NK-92 treated with Interleukin-12 subunit alpha and Interleukin-12 subunit beta, amount 100 ng/mL, for 24 hours (cell line): ENCODE results near the gene LRRC23.

Source experiments
- DNase-seq: peaks from one replicate; lab custom pipeline; 2025; lab: John Stamatoyannopoulos, UW

Gene LRRC23

DNA sequence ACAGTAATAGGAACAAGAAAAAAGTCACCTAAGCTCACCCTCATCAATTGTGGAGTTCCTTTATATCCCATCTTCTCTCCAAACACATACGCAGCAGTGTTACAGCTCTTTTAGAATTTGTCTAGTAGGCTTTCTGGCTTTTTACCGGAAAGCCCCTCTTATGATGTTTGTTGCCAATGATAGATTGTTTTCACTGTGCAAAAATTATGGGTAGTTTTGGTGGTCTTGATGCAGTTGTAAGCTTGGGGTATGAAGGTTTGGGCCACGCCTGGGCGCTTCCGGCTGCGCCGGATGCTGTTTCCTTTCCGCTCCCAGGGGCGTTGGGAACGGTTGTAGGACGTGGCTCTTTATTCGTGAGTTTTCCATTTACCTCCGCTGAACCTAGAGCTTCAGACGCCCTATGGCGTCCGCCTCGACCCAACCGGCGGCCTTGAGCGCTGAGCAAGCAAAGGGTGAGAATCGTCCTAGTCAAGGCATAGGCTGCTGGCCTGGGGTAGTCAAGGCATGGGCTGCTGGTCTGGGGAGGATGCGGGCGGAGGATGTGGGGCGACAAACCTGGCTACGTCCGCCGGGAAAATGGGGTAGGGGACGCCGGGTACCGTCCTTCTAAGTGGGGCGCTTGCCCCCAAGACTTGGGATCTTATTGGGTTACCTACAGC is 39.2 kb downstream of the LRRC23 start, which contains the start of the genes C12orf57 and RNU7-1:
Gene C12orf57, plus strand, starts transcription at position 301 of the 659 bp plus-strand sequence. Its CDS starts 100 bp downstream, at position 401.
Gene RNU7-1, plus strand, starts transcription at position 95 of the 659 bp plus-strand sequence.
- DNase-seq, result no peak

DNA sequence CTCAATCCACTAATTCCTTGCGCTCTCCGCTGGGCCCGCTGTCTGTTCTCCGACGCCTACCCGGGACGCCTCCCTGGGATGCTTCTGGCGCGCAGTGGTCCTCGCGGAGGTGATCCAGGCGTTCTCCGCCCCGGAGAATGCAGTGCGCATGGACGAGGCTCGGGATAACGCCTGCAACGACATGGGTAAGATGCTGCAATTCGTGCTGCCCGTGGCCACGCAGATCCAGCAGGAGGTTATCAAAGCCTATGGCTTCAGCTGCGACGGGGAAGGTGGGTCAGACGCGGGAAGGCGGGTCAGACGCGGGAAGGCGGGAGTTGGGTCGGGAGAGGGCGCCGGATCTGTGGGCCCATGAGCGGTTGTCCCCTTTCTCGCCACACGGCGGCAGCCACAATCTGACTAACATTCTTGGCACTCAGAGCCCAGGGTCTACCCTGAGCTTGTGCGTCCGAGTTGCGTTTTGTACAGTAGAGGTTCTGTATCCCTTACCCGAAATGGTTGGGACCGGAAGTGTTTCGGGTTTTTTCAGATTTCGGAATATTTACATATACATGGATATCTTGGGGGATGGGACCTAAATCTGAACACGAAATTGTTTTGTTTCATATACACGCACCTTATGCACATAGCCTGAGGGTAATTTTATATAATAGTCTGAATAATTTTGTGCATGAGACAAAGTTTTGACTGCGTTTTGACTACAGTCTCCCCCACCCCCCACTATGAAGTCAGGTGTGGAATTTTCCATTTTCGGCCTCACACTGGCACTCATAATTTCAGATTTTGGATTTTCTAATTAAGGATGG is 40.0 kb downstream of the LRRC23 start:
- peak; percentile 72 for DNase-seq

DNA sequence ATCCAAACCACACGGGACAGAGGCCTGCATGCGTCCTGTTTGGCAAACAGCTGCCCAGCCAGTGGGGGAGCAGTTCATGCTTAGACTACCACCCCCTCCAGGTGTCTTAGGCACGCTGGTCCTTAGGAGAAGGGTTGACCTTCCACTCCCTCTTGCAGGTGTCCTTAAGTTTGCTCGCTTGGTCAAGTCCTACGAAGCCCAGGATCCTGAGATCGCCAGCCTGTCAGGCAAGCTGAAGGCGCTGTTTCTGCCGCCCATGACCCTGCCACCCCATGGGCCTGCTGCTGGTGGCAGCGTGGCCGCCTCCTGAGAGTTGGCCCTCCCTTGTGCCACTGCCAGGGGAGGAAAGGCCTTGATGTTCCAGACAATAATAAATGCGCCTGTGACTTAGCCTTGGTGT is 41.0 kb downstream of the LRRC23 start:
- DNase-seq, result no peak

DNA sequence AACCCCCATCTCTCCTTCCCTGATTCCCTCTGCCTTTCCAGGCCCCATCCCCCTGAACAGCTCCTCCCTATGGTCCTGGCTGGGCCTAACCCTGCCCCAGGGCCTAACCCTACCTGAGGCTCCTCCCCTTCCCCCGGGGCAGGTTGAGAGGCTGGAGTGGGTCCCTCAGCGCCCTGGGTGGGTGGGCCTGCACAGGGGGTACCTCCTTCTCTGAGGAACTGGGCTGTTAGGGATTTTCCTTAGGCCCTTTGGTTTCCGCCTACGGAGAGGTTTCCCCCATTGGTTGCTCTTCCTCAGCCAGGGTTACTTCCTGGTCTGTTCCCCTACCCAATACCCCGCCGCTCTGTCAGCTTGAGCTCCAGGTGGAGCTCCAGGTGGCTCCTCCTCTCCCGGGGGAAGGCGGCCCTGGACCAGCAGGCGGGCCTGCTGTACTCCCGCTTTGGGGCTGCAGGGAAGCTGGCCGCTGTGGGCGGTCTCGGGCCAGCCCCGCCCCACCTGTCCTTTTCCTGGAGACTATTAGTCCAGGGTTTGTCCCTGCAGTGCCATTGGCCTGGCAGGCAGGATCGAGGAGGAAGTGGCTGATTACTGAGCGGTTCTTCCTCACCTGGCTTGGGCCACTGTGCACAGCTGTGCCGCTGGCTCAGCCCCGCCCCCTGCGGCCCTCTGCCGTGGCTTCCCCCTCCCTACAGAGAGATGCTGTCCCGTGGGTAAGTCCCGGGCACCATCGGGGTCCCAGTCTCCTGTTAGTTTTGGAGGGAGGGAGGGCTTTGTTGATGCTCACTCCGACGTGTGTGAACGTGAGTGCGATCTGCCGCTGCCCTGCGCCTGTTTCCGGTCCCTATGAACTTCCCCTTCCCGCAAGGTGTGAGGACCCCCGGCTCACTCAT is 41.7 kb downstream of the LRRC23 start:
- no peak for DNase-seq

DNA sequence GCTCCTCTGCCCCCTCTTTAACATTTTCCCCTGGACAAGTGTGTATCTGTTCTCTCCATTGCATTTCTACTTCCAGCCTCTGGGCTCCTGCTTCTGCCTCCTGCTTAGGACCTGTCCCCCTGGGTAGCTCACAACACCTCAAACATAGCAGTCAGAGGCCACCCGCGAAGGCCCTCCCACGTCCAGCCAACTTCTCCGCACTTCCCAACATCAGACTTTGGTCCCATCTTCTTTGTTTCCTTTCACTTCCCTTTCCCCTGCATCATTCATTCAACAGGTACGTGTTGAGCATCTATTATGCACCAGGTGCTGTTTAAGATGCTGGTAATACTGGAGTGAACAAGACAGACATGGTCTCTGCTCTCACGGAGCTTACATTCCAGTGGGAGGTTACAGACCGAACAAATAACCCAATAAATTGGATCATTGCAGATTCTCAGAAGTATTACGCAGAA is 42.3 kb downstream of the LRRC23 start:
- DNase-seq, result no peak

DNA sequence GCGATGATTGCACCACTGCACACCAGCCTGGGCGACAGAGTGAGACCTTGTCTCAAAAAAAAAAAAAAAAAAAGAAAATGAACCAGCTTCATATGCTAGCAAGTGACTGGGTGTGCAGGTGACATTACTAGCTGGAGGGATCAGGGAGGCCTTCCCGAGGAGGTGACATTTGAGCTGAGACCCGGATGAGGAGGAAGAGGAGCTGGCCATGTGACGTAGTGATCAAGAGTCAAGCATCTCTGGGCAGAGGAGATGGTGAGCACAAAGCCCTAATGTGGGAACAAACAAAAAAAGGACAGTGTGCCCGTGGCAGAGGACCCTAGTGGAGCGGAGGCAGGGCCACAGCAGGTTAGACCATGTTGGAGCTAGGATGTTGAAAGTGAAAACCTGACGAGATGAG is 43.0 kb downstream of the LRRC23 start:
- DNase-seq, result no peak

DNA sequence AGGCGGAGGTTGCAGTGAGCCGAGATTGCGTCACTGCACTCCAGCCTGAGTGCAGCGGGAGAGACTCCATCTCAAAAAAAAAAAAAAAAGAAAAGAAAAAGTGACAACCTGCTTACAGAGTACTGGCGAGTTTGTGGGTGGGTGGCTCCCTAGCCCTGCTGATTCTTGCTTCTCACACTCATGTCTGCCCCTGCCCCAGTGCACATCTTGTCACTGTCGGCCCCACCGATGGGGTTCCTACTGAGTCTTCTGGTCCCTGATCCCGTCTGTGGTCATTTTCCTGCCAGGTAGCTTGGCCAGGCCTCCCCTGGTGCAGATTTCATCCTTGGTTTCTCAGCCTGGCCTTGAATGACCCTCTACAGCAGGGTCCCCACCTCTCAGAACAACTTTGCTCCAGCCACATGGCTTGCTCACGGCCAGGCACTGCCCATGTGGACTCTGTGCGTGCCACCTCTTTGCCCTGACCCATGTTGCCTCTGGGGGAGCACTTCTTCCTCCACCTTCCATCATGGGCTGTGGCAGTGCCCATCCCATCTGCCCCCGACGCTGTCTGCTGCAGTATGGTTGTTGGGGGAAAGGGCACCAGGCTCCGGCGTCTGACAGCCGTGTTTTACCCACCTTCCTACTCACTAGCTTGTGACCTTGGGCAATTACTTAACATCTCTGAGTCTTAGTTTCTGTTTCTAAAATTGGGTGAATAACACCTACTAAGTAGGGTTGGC is 44.4 kb downstream of the LRRC23 start:
- DNase-seq, result no peak

DNA sequence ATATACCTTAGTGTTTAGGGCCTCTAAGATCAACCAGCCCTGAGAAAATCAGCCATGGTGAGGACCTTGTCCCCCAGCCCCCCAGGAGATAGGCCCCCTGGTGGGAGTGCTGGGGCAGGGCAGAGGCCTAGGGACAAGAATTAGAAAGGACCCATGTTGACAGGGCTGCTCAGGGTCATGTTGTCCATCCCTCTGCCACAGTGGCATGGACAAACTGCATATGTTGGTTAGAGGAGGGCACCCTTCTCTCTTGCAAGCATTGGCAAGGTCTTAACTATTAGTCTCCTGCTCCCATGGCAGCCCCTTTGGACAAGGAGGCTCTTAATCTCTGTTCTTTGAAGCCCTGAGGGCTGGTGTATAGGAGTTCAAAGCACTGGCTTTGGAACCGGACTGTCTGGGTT is 45.8 kb downstream of the LRRC23 start:
- no peak for DNase-seq

DNA sequence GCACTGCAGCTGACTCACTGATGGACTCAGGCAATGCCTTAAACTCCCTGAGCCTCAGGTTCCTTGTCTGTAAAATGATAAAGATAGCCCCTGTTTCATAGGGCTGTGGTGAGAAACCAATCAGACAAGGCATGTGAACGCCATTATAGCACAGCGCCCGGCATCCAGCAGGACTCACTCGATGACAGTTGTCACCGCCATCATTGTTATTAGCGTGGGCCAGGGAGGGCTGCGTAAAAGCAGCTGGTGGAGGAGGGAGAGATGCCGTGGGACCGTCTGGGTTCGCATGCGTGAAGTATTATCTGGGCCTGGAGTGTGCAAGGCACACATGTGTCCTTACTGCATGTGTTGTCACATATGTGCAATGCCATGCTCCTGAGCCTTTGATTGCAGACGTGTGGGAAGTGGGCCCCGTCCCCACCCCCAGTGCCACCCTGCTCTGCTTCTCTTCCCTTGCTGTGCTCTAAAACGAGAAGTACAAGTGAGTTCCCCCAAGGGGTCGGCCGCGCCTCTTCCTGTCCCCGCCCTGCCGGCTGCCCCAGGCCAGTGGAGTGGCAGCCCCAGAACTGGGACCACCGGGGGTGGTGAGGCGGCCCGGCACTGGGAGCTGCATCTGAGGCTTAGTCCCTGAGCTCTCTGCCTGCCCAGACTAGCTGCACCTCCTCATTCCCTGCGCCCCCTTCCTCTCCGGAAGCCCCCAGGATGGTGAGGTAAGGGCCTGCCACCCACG is 46.4 kb downstream of the LRRC23 start, which contains the start of gene PTPN6:
Gene PTPN6, plus strand, starts transcription at position 546 of the 730 bp plus-strand sequence. Its CDS starts 157 bp downstream, at position 703.
- no peak for DNase-seq

DNA sequence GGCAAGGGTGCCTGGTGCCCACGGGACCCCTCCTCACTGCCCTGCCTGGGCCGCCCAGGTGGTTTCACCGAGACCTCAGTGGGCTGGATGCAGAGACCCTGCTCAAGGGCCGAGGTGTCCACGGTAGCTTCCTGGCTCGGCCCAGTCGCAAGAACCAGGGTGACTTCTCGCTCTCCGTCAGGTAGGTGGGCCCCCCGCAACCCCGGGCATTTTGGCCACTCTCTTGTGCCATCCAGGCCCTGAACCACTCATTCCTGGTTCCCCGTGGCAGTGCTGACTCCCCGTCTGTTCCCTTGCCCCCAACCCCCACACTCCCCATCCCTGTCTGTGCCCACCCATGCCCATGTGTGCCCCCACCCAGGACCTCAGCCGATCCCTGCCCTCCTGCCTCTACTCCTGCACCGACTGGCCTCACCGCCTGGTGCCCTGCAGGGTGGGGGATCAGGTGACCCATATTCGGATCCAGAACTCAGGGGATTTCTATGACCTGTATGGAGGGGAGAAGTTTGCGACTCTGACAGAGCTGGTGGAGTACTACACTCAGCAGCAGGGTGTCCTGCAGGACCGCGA is 47.0 kb downstream of the LRRC23 start:
- DNase-seq, result no peak

DNA sequence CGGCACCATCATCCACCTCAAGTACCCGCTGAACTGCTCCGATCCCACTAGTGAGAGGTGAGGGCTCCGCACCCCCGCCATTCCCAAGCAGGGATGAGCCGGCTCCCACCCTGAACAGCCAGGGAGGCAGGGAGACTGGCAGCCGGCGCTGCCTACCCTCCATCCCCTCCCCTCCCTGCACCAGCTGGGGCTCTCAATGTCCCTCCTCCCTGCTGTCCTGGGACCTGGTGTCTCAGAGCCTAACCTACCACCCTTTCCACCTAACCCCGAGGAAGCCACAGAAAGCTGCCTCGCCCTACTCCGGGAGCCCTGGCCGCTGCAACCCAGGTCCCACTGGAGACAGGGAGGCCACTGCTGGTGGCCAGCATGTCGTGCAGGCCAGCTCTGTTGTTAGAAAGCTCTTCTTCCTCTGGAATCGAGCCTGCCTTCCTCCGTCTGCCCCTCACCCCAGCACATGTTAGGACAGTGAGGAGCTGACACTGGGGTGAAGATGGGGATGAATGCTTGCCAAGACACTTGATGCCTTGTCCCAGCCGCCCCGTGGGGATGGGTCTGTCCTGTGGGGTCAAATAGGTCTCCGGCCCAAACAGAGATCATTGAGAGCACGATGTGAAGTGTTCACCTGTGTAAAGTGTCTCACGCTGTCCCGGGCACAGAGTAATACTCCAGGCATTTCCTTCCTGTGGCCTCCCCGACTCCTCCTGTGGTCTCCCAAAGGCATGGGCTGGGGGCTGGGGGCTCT is 47.7 kb downstream of the LRRC23 start:
- DNase-seq, result no peak

DNA sequence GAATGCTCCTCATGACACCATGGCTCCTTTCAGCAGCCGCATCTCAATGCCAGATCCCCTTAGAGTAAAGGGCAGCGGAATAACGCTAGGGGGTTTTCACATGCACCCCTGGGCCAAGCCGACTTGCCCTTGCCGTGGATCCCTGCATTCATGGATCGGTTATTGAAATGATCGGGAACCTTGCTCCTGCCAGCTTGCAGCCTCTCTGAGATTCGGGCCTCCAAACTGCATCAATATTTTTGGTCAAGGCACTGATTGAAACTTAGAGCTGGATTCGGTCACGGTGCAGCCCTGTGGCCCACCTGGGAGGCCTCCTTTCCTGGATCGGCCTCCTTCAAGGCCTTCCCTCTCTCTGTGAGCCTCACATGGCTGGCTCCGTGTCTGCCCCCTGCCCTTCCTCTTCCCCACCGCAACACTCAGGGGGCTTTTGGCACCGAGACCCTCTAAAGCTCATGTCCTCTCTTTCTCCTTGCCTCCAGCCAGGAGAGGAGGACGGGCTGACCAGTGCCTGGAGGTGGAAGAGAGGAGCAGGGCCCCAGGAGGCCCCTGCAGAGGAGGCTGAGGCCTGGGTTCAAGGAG is 48.3 kb downstream of the LRRC23 start:
- DNase-seq, result no peak

DNA sequence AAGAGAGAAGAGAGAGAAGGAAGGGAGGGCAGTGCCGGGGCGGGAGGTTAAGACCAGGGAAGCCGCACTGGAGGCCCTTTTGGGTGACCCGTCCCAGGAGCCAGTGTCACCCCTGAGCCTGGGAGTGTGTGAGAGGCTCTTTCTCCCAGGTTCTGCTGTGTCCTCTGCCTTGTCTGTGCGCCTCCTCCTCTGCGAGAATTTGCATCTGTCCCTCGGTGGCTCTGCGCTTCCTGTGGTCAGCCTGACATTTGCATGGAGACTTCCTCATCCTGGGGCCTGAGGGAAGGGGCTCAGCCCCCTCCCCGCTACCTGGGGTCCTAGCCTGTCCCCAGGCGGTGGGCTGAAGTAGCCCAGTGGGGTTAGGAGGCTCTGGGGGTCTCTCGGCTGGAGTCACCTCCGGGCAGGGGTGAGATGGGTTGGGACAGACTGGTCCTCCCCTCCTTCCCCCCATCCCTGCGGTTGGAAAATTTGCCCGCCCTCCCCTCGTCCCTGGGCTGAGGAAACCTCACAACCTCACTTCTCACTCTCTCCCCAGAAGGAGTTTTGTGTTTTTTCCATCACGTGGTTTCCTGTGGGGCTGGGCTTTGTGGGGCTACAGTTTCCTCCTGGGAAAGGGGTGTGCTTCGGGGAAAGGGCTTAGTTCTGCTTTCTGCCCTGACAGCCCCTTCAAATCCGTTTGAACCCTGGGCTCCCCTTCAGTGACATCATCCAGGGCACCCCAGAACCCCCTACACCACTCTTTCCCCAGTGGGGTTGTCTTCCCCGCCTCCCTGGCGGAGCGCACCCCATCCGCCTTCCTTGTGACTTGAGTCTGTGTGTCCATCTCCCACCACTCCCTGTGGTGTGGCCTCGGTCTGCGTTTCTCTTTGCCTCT is 49.1 kb downstream of the LRRC23 start:
- DNase-seq, result peak; percentile 53

DNA sequence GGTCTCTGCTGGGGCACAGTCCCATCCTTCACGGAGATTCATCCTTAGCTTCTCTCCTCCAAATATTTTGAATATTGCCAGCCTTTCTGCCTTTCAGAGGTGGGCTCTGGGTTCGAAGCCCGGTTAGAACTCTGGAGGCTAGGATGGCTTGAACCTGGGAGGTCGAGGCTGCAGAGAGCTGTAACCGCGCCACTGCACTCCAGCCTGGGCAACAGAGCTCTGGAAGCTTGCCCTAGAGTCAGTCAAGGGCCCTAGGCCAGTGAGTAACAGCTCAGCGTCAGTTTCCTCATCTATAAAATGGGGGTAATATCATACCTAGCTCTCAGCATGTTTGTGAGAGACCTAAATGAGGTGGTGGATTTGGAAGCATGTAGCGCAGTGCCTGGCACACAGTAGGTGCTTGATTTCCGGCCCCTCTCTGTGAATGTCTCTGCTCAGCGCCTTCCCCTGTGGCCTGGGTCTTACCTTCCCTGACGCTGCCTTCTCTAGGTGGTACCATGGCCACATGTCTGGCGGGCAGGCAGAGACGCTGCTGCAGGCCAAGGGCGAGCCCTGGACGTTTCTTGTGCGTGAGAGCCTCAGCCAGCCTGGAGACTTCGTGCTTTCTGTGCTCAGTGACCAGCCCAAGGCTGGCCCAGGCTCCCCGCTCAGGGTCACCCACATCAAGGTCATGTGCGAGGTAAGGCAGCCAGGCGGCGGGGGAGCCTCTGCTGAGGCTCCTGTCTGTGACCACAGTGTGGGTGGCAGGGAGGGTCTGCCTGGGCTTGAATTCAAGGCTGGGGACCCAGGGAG is 49.9 kb downstream of the LRRC23 start:
- DNase-seq, result no peak

DNA sequence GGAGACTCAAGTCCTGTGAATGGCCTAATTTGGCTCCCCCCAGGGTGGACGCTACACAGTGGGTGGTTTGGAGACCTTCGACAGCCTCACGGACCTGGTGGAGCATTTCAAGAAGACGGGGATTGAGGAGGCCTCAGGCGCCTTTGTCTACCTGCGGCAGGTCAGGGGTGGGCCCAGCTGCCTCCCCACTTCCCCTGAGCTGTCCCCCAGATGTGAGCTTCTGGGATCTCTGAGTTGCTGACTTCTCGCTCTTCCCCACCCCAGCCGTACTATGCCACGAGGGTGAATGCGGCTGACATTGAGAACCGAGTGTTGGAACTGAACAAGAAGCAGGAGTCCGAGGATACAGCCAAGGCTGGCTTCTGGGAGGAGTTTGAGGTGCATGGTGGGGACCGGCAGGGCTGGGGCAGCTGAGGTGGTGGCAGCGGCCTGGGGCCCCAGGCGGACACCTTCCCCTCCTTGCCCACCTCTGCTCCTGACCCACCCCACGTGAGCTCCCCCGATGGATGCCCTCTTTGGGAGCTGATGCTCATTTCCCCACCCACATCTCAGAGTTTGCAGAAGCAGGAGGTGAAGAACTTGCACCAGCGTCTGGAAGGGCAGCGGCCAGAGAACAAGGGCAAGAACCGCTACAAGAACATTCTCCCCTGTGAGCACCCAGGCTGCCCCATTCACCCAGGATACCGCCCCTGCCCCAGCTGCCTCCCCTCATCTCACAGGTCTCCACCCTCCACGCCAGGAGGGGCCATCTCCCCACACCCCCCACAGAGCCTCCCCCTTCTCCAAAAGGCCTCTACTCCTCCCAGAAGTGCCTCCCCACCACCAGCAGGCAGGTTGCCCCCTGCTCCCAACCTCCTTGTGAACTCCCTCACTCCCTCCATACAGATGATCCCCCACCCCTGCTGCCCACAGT is 50.7 kb downstream of the LRRC23 start:
- DNase-seq, result no peak

DNA sequence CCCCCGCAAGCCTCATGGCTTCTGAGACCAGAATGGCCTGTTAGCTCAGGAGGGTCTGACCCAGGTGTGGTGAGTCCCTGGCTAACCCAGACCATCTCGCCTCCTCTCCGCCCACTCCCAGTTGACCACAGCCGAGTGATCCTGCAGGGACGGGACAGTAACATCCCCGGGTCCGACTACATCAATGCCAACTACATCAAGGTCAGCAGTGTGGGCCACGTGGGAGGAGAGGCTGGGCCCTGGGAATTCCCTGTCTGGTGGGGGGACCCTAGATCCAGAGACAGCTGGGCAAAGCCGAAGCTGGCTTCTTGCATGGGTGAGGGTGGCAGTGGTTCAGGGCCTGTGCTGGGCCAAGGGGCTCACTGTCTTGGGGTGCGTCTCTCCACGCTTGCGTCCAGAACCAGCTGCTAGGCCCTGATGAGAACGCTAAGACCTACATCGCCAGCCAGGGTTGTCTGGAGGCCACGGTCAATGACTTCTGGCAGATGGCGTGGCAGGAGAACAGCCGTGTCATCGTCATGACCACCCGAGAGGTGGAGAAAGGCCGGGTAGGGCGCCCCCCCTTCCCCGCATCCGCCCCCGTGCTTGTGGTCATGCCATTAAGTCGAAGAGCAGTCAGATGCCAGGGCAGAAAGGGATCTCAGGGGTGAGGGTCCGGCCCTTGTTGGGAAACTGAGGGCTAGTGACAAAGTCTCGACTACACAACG is 51.6 kb downstream of the LRRC23 start:
- DNase-seq, result no peak
